Measurements from ENCODE around the gene TMEM126A.

Gene TMEM126A

DNA sequence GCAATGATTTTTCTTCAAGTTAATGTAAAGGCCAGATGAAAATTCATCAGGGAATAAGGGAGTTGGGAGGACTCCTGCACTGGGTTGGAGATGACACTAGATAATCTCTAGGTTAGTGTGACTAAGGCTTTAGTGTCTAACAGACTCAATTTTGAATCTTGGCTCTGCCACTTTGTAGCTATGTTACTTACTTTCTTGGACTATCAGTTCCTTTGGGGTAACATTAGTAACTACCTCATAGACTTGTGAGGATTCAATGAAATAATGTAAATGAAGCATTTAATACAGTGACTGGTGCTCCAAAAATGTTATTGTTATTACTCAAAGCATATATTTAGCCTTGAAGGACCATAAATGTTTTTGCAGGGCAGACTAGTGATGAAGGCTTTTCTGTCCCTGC, 47.8 kb downstream of the TMEM126A start:
- DNase-seq (ENCODE audit: low read depth, low spot score): no peak

DNA sequence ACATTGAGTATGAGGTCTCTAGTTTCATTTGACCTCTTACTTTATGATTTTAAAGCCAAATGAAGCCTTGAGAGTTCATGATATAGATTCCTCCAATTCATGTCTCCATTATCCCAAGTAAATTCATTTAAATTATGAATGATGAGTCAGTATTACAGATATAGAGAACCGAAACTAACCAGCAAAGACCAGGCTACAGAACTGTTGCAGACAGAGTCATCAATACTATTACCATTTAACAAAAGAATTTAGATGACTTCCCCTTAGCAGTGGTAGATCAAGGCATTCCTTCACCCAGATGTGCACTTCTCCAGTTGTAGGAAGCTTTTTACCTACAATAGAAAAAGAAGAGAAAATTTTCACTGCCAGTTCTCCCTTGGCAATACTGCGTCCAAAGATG, 50.0 kb downstream of the TMEM126A start:
- DNase-seq (ENCODE audit: low read depth, low spot score): no peak

DNA sequence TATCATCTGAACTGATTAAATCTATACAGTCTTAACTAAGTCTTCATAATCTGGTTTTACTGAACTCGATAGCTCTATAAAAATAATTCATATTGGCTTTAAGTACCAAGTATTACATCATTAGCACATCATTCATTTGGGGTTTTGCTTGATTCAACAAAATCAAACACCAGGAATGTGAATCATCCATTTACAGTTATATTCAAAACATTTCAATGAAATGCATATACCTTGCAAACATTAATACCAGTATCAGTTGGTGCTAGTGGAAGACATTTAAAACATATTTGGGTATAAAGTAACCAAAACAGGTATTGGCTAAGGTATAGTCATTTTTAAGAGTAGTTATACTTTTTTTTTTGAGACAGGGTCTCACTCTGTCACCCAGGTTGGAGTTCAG, 50.4 kb downstream of the TMEM126A start:
- no peak for DNase-seq (ENCODE audit: low read depth, low spot score)

DNA sequence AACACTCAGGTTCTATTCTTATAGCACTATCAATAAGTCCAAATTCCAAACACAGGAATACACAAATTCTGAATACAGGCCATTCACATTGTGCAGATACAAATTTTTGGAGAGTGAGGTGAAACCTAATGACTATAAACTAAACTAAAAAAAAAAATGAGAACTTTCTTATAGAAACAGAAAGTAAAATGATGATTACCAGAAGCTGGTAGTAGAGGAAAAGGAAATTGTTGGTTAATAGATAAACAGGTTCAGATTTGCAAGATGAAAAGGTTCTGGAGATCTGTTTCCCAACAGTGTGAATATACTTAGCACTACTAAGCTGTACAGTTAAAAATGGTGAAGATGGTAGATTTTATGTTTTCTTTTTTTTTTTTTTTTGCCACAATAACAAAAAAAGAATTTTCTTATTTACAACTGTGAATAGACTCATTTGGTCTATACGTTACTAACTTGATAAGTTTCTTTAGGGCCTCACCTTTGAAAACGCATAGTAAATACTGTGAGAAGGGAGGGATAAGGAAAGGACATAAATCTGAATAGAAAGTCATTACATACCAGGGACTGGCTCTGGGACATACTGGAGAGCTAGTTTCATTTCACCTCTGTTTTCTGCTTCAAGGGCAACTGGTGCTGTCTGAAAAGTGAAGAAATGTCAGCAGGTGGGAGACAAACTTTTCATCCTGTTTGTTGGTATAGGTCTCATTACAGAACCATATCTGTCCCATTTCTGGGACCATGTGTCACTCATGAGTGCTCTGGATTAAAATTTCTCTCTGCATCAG, 52.4 kb downstream of the TMEM126A start:
- DNase-seq (ENCODE audit: low read depth, low spot score): no peak

DNA sequence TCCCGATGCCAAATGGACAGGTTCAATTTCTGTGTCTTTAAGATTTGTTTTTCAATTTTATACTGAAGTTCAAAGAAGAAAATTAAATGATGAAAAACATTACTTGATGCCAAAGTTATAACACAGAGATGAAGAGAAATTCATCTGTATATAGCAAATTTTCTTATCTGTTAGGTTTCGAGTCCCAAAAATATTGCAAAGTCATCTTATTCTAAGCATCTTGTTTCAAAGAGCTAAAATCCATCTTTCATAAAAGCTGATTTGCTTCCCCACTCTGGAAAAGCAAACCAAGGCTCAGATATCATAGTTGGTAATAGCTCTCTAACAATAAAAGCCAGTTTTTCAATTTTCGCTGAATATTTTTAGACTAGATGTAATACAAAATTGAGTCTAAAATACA, 57.2 kb downstream of the TMEM126A start:
- DNase-seq (ENCODE audit: low read depth, low spot score): no peak

DNA sequence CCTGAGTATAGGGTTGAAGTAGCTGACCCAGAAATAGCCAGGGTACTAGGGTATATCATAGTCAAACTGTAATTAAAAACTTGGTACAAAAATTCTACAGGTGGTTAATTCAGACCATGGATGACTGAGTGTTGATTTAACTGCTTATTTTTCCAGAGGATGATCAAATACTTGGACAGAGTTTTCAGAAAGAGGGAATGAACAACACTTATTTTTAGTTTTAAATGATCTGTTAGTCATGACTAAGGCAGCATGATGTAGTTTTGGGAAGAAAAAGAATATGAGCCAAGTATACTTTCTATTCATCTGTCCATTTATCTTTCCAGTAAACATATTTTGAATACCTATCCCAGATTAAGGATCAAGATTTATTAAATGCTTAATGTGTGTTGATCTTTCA, 58.0 kb downstream of the TMEM126A start:
- no peak for DNase-seq (ENCODE audit: low read depth, low spot score)

Data from smooth muscle cell of the brain vasculature (primary cell).